Liver (tissue), 9 donors: Measurements from ENCODE around the gene ACP1. TPM values are rescaled to one million over a fixed set of nuclear protein-coding genes. Genes with fewer than 3 reads are reported as not detected.

Source experiments
- DNase-seq: peaks from one replicate; pipeline ENCODE4 v3.0.0-alpha.2; 2017; ENCODE audit warnings: low spot score
- H3K27ac ChIP-seq, 2 donors: one replicate each; pipeline ENCODE4 v1.7.0; 2013; ENCODE audit warnings: inconsistent platforms in 2 of 2, low read length in 2 of 2, control low read depth in 1 of 2, low read depth in 1 of 2, mild to moderate bottlenecking in 1 of 2
- H3K27me3 ChIP-seq, 4 donors: one replicate each; pipeline versions ENCODE4 v1.6.1 to v1.7.0; 2013; ENCODE audit warnings: low read length in 3 of 4, inconsistent platforms in 1 of 4, mild to moderate bottlenecking in 1 of 4, moderate library complexity in 1 of 4; ENCODE audit not compliant: control insufficient read depth in 4 of 4, insufficient read depth in 4 of 4
- H3K36me3 ChIP-seq, 4 donors: one replicate each; pipeline versions ENCODE4 v1.6.1 to v1.7.0; 2013; ENCODE audit warnings: low read length in 3 of 4, mild to moderate bottlenecking in 3 of 4, low read depth in 1 of 4, moderate library complexity in 1 of 4; ENCODE audit not compliant: control insufficient read depth in 4 of 4, insufficient read depth in 3 of 4
- H3K4me1 ChIP-seq, 4 donors: one replicate each; pipeline versions ENCODE4 v1.6.1 to v1.7.0; 2013; ENCODE audit warnings: low read length in 3 of 4, mild to moderate bottlenecking in 3 of 4, moderate library complexity in 1 of 4; ENCODE audit not compliant: control insufficient read depth in 4 of 4, insufficient read depth in 4 of 4
- H3K4me3 ChIP-seq, 3 donors: one replicate each; pipeline versions ENCODE4 v1.6.1 to v1.7.0; 2013; ENCODE audit warnings: low read length in 3 of 3, control low read depth in 1 of 3, low read depth in 1 of 3, mild to moderate bottlenecking in 1 of 3
- H3K9ac ChIP-seq, 2 donors: one replicate each; pipeline ENCODE4 v1.7.0; 2013; ENCODE audit warnings: low read length in 2 of 2, mild to moderate bottlenecking in 2 of 2, moderate library complexity in 2 of 2, control low read depth in 1 of 2, low read depth in 1 of 2
- H3K9me3 ChIP-seq, 4 donors: one replicate each; pipeline versions ENCODE4 v1.6.1 to v1.7.0; 2013; ENCODE audit warnings: low read length in 3 of 4; ENCODE audit not compliant: control insufficient read depth in 4 of 4
- ATF3 ChIP-seq: IDR thresholded peaks from 2 replicates; pipeline ENCODE4 v1.6.1; 2016; ENCODE audit warnings: antibody characterized with exemption
- CTCF ChIP-seq: fragments of 150-350 bp; IDR thresholded peaks from 2 replicates; pipeline ENCODE4 v1.5.1; 2017; ENCODE audit warnings: improper control_type of control experiment, low read depth, low read length; ENCODE audit not compliant: missing input control
- EGR1 ChIP-seq, 2 donors: IDR thresholded peaks; 2 replicates each; pipeline ENCODE4 v1.6.1; 2016 to 2018; ENCODE audit warnings: antibody characterized with exemption in 2 of 2, low read depth in 2 of 2
- FOXA1 ChIP-seq: IDR thresholded peaks from 2 replicates; pipeline ENCODE4 v1.6.1; 2016; ENCODE audit warnings: antibody characterized with exemption
- FOXA2 ChIP-seq: IDR thresholded peaks from 2 replicates; pipeline ENCODE4 v1.6.1; 2016; ENCODE audit warnings: antibody characterized with exemption
- GABPA ChIP-seq, 2 donors: IDR thresholded peaks in 1 of 2; conservative IDR thresholded peaks in 1 of 2; 2 replicates each; pipeline ENCODE4 v1.6.1; 2016; ENCODE audit warnings: antibody characterized with exemption in 2 of 2, mild to moderate bottlenecking in 1 of 2, moderate library complexity in 1 of 2
- HNF4A ChIP-seq, 2 donors: conservative IDR thresholded peaks; 2 replicates each; pipeline ENCODE4 v1.6.1; 2016; ENCODE audit warnings: antibody characterized with exemption in 2 of 2, mild to moderate bottlenecking in 2 of 2
- HNF4G ChIP-seq: IDR thresholded peaks from 2 replicates; pipeline ENCODE4 v1.6.1; 2016; ENCODE audit warnings: antibody characterized with exemption
- JUND ChIP-seq, 2 donors: IDR thresholded peaks; 2 replicates each; pipeline ENCODE4 v1.6.1; 2016; ENCODE audit warnings: antibody characterized with exemption in 2 of 2
- NR2F2 ChIP-seq: IDR thresholded peaks from 2 replicates; pipeline ENCODE4 v1.6.1; 2016; ENCODE audit warnings: antibody characterized with exemption
- RAD21 ChIP-seq, 2 donors: IDR thresholded peaks; 2 replicates each; pipeline ENCODE4 v1.6.1; 2016; ENCODE audit warnings: antibody characterized with exemption in 2 of 2, mild to moderate bottlenecking in 2 of 2
- REST ChIP-seq: IDR thresholded peaks from 2 replicates; pipeline ENCODE4 v1.6.1; 2016; ENCODE audit warnings: antibody characterized with exemption, mild to moderate bottlenecking
- RXRA ChIP-seq, 2 donors: IDR thresholded peaks; 2 replicates each; pipeline ENCODE4 v1.6.1; 2017 to 2018; ENCODE audit warnings: antibody characterized with exemption in 2 of 2, mild to moderate bottlenecking in 1 of 2
- TAF1 ChIP-seq: conservative IDR thresholded peaks from 2 replicates; pipeline ENCODE4 v1.6.1; 2016; ENCODE audit warnings: antibody characterized with exemption, mild to moderate bottlenecking
- YY1 ChIP-seq: IDR thresholded peaks from 2 replicates; pipeline ENCODE4 v1.6.1; 2016; ENCODE audit warnings: antibody characterized with exemption, mild to moderate bottlenecking
- ZBTB33 ChIP-seq: IDR thresholded peaks from 2 replicates; pipeline ENCODE4 v1.6.1; 2016; ENCODE audit warnings: antibody characterized with exemption
- WGBS: extraction: QIAGEN DNeasy Blood & Tissue Kit; methylation state at CpG from one replicate; pipeline ENCODE4 v1.1.7; 2013; 5-methylcytosine and 5-hydroxymethylcytosine counted together
- polyA plus RNA-seq, 2 donors: library from polyadenylated mRNA; stranded (reverse) in 1 of 2; unstranded in 1 of 2; fragments of 200-250 nt in 1 of 2; fragments of >200 nt in 1 of 2; fragmentation: Nextera tagmentation in 1 of 2; extraction: Ambion mirVana in 1 of 2; gene quantifications; one replicate each; pipeline versions ENCODE4 v1.2.1 to v1.2.3, GENCODE V29; 2013 to 2015
- total RNA-seq, 2 donors: library from RNA; depleted of rRNA; stranded (reverse); fragments of >200 nt; gene quantifications; one replicate each; pipeline ENCODE4 v1.2.3, GENCODE V29; 2014
- donor health status: healthy.
- donor health status: healthy.
- donor health status: healthy.
- donor health status: healthy.
- donor health status: healthy.

Gene ACP1
- total and polyA plus RNA-seq, 4 donors = 59.9 to 115 (median 75.7) TPM

DNA sequence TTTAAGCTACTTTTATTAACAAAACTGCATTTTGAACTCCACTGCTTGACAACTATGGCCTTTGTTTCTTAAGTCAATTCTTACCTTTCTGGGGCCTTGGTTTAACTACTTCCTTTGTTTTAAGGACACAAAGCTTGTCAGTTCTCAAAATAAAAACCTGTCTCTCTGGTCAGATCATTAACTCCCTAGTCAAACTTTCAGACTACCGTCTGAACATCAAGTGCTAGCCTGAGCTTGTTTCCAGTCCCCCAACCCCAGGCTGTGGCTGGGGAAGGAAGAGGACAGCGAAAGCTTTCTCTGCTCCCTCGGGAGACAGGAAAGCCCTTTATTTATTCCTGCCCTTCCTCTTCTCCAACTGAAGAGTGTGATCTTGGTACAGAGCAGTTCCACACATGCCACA lies 2.6 kb upstream of the ACP1 start:
- peaks cover 8 to 27% (median 23%) of the 10 kb centered on the region in 4 donors for H3K4me1 ChIP-seq
- DNase-seq = no peak
- H3K9ac ChIP-seq = no peak overlapping the region
- no peaks in the 10 kb centered on the region for H3K36me3 ChIP-seq
- 71% methylated on average over 3 of the region's 3 CpGs for WGBS
- no peaks in the 10 kb centered on the region for H3K9me3 ChIP-seq
- H3K4me3 ChIP-seq = no peak overlapping the region
- peak overlapping the region in 1 of 2 donors; percentile 31 for H3K27ac ChIP-seq
- TF ChIP-seq RAD21 (IDR thresholded peaks at IDR 0.05) = no peak
- no peak for TF ChIP-seq ATF3
- no peak for TF ChIP-seq FOXA2
- TF ChIP-seq YY1 = no peak
- no peak for TF ChIP-seq REST
- no peak for TF ChIP-seq FOXA1
- no peak for TF ChIP-seq ZBTB33
- TF ChIP-seq GABPA (IDR thresholded peaks at IDR 0.05 in 1 of 2, conservative IDR thresholded peaks at IDR 0.05 in 1 of 2) = no peak
- TF ChIP-seq TAF1 = no peak
- no peak for TF ChIP-seq EGR1 (IDR thresholded peaks at IDR 0.05; ENCODE audit: low read depth in 2 of 2)
- TF ChIP-seq CTCF = no peak
- H3K27me3 ChIP-seq = no peaks in the 10 kb centered on the region

GRCh38 chr2:263022-263738 lies 1.6 kb upstream of the ACP1 start:
- WGBS = 52% methylated on average over 42 of the region's 42 CpGs
- no peak overlapping the region for H3K9ac ChIP-seq
- peak overlapping the region in 2 of 3 donors; percentile 87 to 99 for H3K4me3 ChIP-seq
- no peak for DNase-seq
- peaks cover 8 to 27% (median 23%) of the 10 kb centered on the region in 4 donors for H3K4me1 ChIP-seq
- H3K9me3 ChIP-seq = no peaks in the 10 kb centered on the region
- no peak for TF ChIP-seq ATF3
- TF ChIP-seq EGR1 (IDR thresholded peaks at IDR 0.05; ENCODE audit: low read depth in 2 of 2) = no peak
- no peak for TF ChIP-seq TAF1
- TF ChIP-seq RAD21 (IDR thresholded peaks at IDR 0.05) = no peak
- no peak for TF ChIP-seq NR2F2
- no peak for TF ChIP-seq RXRA (IDR thresholded peaks at IDR 0.05)
- TF ChIP-seq HNF4G = no peak
- no peak for TF ChIP-seq JUND (IDR thresholded peaks at IDR 0.05)
- no peak for TF ChIP-seq GABPA (IDR thresholded peaks at IDR 0.05 in 1 of 2, conservative IDR thresholded peaks at IDR 0.05 in 1 of 2)
- no peak for TF ChIP-seq CTCF
- no peak for TF ChIP-seq HNF4A (conservative IDR thresholded peaks at IDR 0.05)
- TF ChIP-seq FOXA2 = no peak
- no peak for TF ChIP-seq ZBTB33
- peaks cover 0 to 1% (median 0%) of the 10 kb centered on the region in 4 donors for H3K36me3 ChIP-seq
- no peaks in the 10 kb centered on the region for H3K27me3 ChIP-seq
- peak overlapping the region; percentile 41 to 61 for H3K27ac ChIP-seq
